Activated CD8-positive, alpha-beta T cell treated with anti-CD3 and anti-CD28 coated beads for 36 hours (primary cell): ENCODE data around the gene KRT34. TPM values are rescaled to one million over a fixed set of nuclear protein-coding genes. Genes with fewer than 3 reads are reported as not detected.

Experiments
- ATAC-seq: fragments of 200-7000 bp; cut with Tn5 transposase; one replicate; pipeline ENCODE4 v1.10.0; 2021; ENCODE audit warnings: mild to moderate bottlenecking, moderate library complexity
- CTCF ChIA-PET: fragments of 350-600 bp; sonication (Branson Sonifier 250); formaldehyde crosslinking; loops from one replicate; lab custom pipeline; 2021; ENCODE audit warnings: antibody characterized with exemption; lab: Charles Lee
- POLR2A ChIA-PET: fragments of 350-600 bp; sonication (Branson Sonifier 250); formaldehyde crosslinking; loops from one replicate; lab custom pipeline; 2021; ENCODE audit warnings: antibody characterized with exemption; lab: Charles Lee
- DNase-seq: peaks from one replicate; pipeline ENCODE4 v3.0.0-alpha.2; 2020
- H3K27ac Mint-ChIP-seq: one replicate; pipeline ENCODE4 v1.8.0; 2021; ENCODE audit warnings: mild to moderate bottlenecking, mixed read lengths
- H3K27me3 Mint-ChIP-seq: one replicate; pipeline ENCODE4 v1.8.0; 2021; ENCODE audit warnings: mixed read lengths
- H3K36me3 Mint-ChIP-seq: one replicate; pipeline ENCODE4 v1.8.0; 2021; ENCODE audit warnings: low read depth, mixed read lengths
- H3K4me1 Mint-ChIP-seq: one replicate; pipeline ENCODE4 v1.8.0; 2021; ENCODE audit warnings: low read depth, mixed read lengths
- H3K4me3 Mint-ChIP-seq: one replicate; pipeline ENCODE4 v1.8.0; 2021; ENCODE audit warnings: mild to moderate bottlenecking, moderate library complexity, mixed read lengths
- H3K9me3 Mint-ChIP-seq: one replicate; pipeline ENCODE4 v1.8.0; 2021; ENCODE audit warnings: mixed read lengths
- intact Hi-C: fragments of 100-400 bp; cut with micrococcal nuclease; formaldehyde crosslinking; loops from one replicate; pipeline ENCODE4 v1.10.0; 2022
- total RNA-seq, 2 experiments: library from RNA; stranded (reverse); gene quantifications; one replicate each; pipeline ENCODE4 v1.2.3, GENCODE V29; 2021
- TF ChIP-seq, protein P1 (sequence below): fragments of 200-600 bp; IDR thresholded peaks from one replicate; pipeline ENCODE4 v1.8.0; 2022; ENCODE audit warnings: antibody characterized with exemption, mild to moderate bottlenecking

The KRT34 gene
- total RNA-seq, 2 experiments from 2014 or later = not detected

DNA sequence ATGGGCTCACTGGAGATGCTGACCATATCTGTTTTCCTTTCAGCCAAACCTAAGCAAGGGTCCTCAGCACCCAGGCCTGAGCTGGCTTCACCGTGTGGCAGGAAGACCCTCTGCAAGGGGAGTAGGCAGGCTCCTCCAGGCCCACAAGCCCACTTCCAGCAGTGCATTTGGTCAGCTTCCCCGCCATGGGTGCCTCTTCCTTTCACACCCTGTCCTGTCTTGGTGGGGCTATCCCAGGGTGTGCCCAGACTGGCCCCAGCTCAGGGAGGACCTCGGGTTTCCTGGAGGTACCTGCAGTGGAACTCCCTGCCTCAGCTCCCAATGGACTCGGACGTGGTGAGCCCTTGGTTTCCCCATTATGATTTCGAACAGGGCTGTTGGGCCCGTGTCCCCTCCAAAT is 53.9 kb downstream of the KRT34 start:
- ATAC-seq (no peak), DNase-seq (no peak)
- H3K27me3 Mint-ChIP-seq = no peaks in the 10 kb centered on the region
- ChIA-PET CTCF (interaction anchor here (0.9 kb wide), 1 partner anchor 14 kb away, joined by 3 read pairs; no protein-coding TSS in a partner anchor), POLR2A (interaction anchor here (1.0 kb wide), 1 partner anchor 140 kb away, joined by 3 read pairs; no protein-coding TSS in a partner anchor)
- no peaks in the 10 kb centered on the region for H3K9me3 Mint-ChIP-seq
- TF ChIP-seq, protein P1, sequence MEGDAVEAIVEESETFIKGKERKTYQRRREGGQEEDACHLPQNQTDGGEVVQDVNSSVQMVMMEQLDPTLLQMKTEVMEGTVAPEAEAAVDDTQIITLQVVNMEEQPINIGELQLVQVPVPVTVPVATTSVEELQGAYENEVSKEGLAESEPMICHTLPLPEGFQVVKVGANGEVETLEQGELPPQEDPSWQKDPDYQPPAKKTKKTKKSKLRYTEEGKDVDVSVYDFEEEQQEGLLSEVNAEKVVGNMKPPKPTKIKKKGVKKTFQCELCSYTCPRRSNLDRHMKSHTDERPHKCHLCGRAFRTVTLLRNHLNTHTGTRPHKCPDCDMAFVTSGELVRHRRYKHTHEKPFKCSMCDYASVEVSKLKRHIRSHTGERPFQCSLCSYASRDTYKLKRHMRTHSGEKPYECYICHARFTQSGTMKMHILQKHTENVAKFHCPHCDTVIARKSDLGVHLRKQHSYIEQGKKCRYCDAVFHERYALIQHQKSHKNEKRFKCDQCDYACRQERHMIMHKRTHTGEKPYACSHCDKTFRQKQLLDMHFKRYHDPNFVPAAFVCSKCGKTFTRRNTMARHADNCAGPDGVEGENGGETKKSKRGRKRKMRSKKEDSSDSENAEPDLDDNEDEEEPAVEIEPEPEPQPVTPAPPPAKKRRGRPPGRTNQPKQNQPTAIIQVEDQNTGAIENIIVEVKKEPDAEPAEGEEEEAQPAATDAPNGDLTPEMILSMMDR = no peak
- no peak overlapping the region for H3K4me3 Mint-ChIP-seq
- no peaks in the 10 kb centered on the region for H3K36me3 Mint-ChIP-seq
- no peak overlapping the region for H3K27ac Mint-ChIP-seq
- intact Hi-C loops = no loop called here
- H3K4me1 Mint-ChIP-seq = peaks cover 19% of the 10 kb centered on the region

Other genes starting within 250 kb of the KRT34 start
- gene KRTAP4-6, start 241.8 kb downstream of the KRT34 start, total RNA-seq = not detected
- not detected for gene KRTAP4-5, start 232.5 kb downstream of the KRT34 start, total RNA-seq
- not detected for gene KRTAP4-4, start 221.6 kb downstream of the KRT34 start, total RNA-seq
- not detected for gene KRTAP4-3, start 214.1 kb downstream of the KRT34 start, total RNA-seq
- not detected for gene KRTAP4-2, start 204.1 kb downstream of the KRT34 start, total RNA-seq
- not detected for gene KRTAP4-1, start 197.4 kb downstream of the KRT34 start, total RNA-seq
- gene KRTAP9-1, start 192.4 kb downstream of the KRT34 start, total RNA-seq = not detected
- not detected for gene KRTAP9-2, start 155.7 kb downstream of the KRT34 start, total RNA-seq
- not detected for gene KRTAP9-3, start 149.9 kb downstream of the KRT34 start, total RNA-seq
- gene KRTAP9-8, start 144.3 kb downstream of the KRT34 start, total RNA-seq = not detected
- not detected for gene KRTAP9-4, start 132.6 kb downstream of the KRT34 start, total RNA-seq
- not detected for gene KRTAP9-9, start 126.9 kb downstream of the KRT34 start, total RNA-seq
- gene KRTAP9-6, start 116.9 kb downstream of the KRT34 start, total RNA-seq = not detected
- not detected for gene KRTAP9-7, start 106.6 kb downstream of the KRT34 start, total RNA-seq
- not detected for gene KRTAP29-1, start 79.5 kb downstream of the KRT34 start, total RNA-seq
- gene KRTAP16-1, start 73.0 kb downstream of the KRT34 start, total RNA-seq = not detected
- not detected for gene KRTAP17-1, start 66.6 kb downstream of the KRT34 start, total RNA-seq
- not detected for gene KRT33A, start 31.5 kb downstream of the KRT34 start, total RNA-seq
- not detected for gene KRT33B, start 12.5 kb downstream of the KRT34 start, total RNA-seq
- gene KRT31, start 15.3 kb upstream of the KRT34 start, total RNA-seq = not detected
- gene KRT37, start 42.3 kb upstream of the KRT34 start, total RNA-seq = not detected
- gene KRT38, start 58.7 kb upstream of the KRT34 start, total RNA-seq = not detected
- gene KRT32, start 85.1 kb upstream of the KRT34 start, total RNA-seq = not detected
- gene KRT35, start 98.8 kb upstream of the KRT34 start, total RNA-seq = not detected
- not detected for gene KRT36, start 107.6 kb upstream of the KRT34 start, total RNA-seq
- gene KRT13, start 123.3 kb upstream of the KRT34 start, total RNA-seq = not detected
- gene KRT15, start 136.6 kb upstream of the KRT34 start, total RNA-seq = not detected
- not detected for gene KRT19, start 146.0 kb upstream of the KRT34 start, total RNA-seq
- not detected for gene KRT9, start 189.8 kb upstream of the KRT34 start, total RNA-seq
- not detected for gene KRT14, start 204.6 kb upstream of the KRT34 start, total RNA-seq
- not detected for gene KRT16, start 230.5 kb upstream of the KRT34 start, total RNA-seq
- not detected for gene KRT17, start 242.3 kb upstream of the KRT34 start, total RNA-seq